ENCODE measurements around the gene SERPINA4. TPM values are rescaled to one million over a fixed set of nuclear protein-coding genes. Genes with fewer than 3 reads are reported as not detected.
A peak's percentile ranks its signal among the peaks of the same experiment; 100 is the strongest.

Gene SERPINA4
- total RNA-seq, 1 experiment from 2014 or later: 0.17 TPM

DNA sequence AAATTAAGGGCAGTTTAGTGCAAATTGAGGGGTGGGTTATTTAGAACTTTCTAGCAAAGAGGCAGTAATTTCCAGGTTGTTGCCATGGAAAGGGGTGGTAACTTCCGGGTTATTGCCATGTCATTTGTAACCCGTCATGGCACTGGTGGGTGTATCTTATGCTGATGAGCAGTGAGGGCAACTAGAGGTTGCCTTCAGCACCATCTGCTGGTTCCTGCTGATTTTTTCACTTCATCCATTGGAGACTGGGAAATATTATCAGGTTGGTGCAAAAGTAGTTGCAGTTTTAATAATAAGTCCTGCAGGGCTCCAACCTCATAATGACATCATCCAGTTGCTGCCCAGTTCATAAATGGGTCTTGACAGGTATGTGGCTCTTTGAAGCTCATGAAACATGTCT lies 24.4 kb upstream of the SERPINA4 start:
- Histone ChIP-seq H3K4me1 (ENCODE audit: control insufficient read depth in 1 of 2, insufficient read depth in 2 of 2, low read length in 2 of 2) (peaks cover 0 to 12% of the 10 kb centered on the region in 2 experiments; a peak in 2 of 4 replicates), H3K9ac (ENCODE audit: low read length) (no peak overlapping the region), H3K36me3 (ENCODE audit: control insufficient read depth in 1 of 2, insufficient read depth in 2 of 2, low read length in 2 of 2) (no peaks in the 10 kb centered on the region), H3K79me2 (ENCODE audit: insufficient read depth, low read length) (no peaks in the 10 kb centered on the region), H3K9me3 (ENCODE audit: control insufficient read depth in 1 of 2, insufficient read depth in 1 of 2, low read depth in 1 of 2, low read length in 2 of 2) (no peaks in the 10 kb centered on the region), H3K4me3 (replicated peaks in 1 of 2; ENCODE audit: low read depth in 1 of 2, low read length in 2 of 2) (no peak overlapping the region), H3K4me2 (ENCODE audit: low read length) (peak overlapping the region; percentile 17; the same call in 1 of the 2 replicates), H3K27me3 (ENCODE audit: insufficient read depth, low read length) (no peaks in the 10 kb centered on the region), H4K20me1 (ENCODE audit: insufficient read depth) (no peaks in the 10 kb centered on the region), H2AFZ (ENCODE audit: low read depth, low read length, poor library complexity, severe bottlenecking) (peak overlapping the region; percentile 91), H3K9me2 (ENCODE audit: insufficient read depth) (no peaks in the 10 kb centered on the region), H3K27ac (ENCODE audit: low read depth, low read length) (no peak overlapping the region)
- ChIA-PET RAD21 (ENCODE audit: low non-redundant PET in 1 of 2, low total read pairs in 2 of 2, uncharacterized antibody in 2 of 2, unreplicated experiment in 2 of 2) (no interaction called here), POLR2A (no interaction called here), CTCF (no interaction called here)
- intact Hi-C loops (cut with micrococcal nuclease): loop anchor here (5.0 to 10.0 kb wide), 2 partner anchors 50 to 402 kb away; no protein-coding TSS in a partner anchor
- BruUV-seq (replicated peaks): no TSS peak
- DNase-seq (ENCODE audit: low read depth, low spot score): peak; percentile 74
- peak; percentile 93 for ATAC-seq
- no peak for TF ChIP-seq JUND (IDR thresholded peaks at IDR 0.05)
- peak; percentile 46; the same call in 1 of the 2 replicates for TF ChIP-seq SP1 (IDR thresholded peaks at IDR 0.05; ENCODE audit: low read depth)
- TF ChIP-seq RAD21 (IDR thresholded peaks at IDR 0.05; ENCODE audit: low read depth): peak; percentile 66
- TF ChIP-seq, protein P1, sequence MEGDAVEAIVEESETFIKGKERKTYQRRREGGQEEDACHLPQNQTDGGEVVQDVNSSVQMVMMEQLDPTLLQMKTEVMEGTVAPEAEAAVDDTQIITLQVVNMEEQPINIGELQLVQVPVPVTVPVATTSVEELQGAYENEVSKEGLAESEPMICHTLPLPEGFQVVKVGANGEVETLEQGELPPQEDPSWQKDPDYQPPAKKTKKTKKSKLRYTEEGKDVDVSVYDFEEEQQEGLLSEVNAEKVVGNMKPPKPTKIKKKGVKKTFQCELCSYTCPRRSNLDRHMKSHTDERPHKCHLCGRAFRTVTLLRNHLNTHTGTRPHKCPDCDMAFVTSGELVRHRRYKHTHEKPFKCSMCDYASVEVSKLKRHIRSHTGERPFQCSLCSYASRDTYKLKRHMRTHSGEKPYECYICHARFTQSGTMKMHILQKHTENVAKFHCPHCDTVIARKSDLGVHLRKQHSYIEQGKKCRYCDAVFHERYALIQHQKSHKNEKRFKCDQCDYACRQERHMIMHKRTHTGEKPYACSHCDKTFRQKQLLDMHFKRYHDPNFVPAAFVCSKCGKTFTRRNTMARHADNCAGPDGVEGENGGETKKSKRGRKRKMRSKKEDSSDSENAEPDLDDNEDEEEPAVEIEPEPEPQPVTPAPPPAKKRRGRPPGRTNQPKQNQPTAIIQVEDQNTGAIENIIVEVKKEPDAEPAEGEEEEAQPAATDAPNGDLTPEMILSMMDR (IDR thresholded peaks at IDR 0.05 in 2 of 3, conservative IDR thresholded peaks at IDR 0.05 in 1 of 3; ENCODE audit: borderline replicate concordance in 1 of 3, insufficient read depth in 1 of 3, low read depth in 2 of 3, low read length in 2 of 3): peak; percentile 44 to 57 (median 57); a peak in 5 of 6 replicates
- TF ChIP-seq, protein P2, sequence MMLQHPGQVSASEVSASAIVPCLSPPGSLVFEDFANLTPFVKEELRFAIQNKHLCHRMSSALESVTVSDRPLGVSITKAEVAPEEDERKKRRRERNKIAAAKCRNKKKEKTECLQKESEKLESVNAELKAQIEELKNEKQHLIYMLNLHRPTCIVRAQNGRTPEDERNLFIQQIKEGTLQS (IDR thresholded peaks at IDR 0.05): no peak
- TF ChIP-seq SIN3A (IDR thresholded peaks at IDR 0.05; ENCODE audit: low read depth): no peak
- peak; percentile 51; the same call in 1 of the 2 replicates for TF ChIP-seq ELF1 (IDR thresholded peaks at IDR 0.05; ENCODE audit: borderline replicate concordance, low read depth)
- TF ChIP-seq, protein P3, sequence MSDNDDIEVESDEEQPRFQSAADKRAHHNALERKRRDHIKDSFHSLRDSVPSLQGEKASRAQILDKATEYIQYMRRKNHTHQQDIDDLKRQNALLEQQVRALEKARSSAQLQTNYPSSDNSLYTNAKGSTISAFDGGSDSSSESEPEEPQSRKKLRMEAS (IDR thresholded peaks at IDR 0.05): no peak
- TF ChIP-seq POLR2A (IDR thresholded peaks at IDR 0.05; ENCODE audit: borderline replicate concordance, extremely low read depth, insufficient read depth, insufficient read length): no peak
- TF ChIP-seq POLR2AphosphoS5 (IDR thresholded peaks at IDR 0.05; ENCODE audit: low read depth, low read length): no peak
- TF ChIP-seq EZH2 (IDR thresholded peaks at IDR 0.05): no peak
- TF ChIP-seq, protein P4, sequence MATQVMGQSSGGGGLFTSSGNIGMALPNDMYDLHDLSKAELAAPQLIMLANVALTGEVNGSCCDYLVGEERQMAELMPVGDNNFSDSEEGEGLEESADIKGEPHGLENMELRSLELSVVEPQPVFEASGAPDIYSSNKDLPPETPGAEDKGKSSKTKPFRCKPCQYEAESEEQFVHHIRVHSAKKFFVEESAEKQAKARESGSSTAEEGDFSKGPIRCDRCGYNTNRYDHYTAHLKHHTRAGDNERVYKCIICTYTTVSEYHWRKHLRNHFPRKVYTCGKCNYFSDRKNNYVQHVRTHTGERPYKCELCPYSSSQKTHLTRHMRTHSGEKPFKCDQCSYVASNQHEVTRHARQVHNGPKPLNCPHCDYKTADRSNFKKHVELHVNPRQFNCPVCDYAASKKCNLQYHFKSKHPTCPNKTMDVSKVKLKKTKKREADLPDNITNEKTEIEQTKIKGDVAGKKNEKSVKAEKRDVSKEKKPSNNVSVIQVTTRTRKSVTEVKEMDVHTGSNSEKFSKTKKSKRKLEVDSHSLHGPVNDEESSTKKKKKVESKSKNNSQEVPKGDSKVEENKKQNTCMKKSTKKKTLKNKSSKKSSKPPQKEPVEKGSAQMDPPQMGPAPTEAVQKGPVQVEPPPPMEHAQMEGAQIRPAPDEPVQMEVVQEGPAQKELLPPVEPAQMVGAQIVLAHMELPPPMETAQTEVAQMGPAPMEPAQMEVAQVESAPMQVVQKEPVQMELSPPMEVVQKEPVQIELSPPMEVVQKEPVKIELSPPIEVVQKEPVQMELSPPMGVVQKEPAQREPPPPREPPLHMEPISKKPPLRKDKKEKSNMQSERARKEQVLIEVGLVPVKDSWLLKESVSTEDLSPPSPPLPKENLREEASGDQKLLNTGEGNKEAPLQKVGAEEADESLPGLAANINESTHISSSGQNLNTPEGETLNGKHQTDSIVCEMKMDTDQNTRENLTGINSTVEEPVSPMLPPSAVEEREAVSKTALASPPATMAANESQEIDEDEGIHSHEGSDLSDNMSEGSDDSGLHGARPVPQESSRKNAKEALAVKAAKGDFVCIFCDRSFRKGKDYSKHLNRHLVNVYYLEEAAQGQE (IDR thresholded peaks at IDR 0.05; ENCODE audit: low read depth): no peak
- no peak for TF ChIP-seq YY1 (IDR thresholded peaks at IDR 0.05; ENCODE audit: extremely low read depth, insufficient replicate concordance, low read depth, low read length)
- TF ChIP-seq SRF (IDR thresholded peaks at IDR 0.05; ENCODE audit: low read depth): no peak
- TF ChIP-seq CBX3 (IDR thresholded peaks at IDR 0.05; ENCODE audit: low read depth): peak; percentile 69; the same call in 1 of the 2 replicates
- no peak for TF ChIP-seq TCF7L2 (IDR thresholded peaks at IDR 0.05; ENCODE audit: borderline replicate concordance, extremely low read depth, insufficient read depth, insufficient read length)
- TF ChIP-seq, protein P5, sequence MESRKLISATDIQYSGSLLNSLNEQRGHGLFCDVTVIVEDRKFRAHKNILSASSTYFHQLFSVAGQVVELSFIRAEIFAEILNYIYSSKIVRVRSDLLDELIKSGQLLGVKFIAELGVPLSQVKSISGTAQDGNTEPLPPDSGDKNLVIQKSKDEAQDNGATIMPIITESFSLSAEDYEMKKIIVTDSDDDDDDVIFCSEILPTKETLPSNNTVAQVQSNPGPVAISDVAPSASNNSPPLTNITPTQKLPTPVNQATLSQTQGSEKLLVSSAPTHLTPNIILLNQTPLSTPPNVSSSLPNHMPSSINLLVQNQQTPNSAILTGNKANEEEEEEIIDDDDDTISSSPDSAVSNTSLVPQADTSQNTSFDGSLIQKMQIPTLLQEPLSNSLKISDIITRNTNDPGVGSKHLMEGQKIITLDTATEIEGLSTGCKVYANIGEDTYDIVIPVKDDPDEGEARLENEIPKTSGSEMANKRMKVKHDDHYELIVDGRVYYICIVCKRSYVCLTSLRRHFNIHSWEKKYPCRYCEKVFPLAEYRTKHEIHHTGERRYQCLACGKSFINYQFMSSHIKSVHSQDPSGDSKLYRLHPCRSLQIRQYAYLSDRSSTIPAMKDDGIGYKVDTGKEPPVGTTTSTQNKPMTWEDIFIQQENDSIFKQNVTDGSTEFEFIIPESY (IDR thresholded peaks at IDR 0.05; ENCODE audit: extremely low read depth, insufficient replicate concordance, low read length): no peak
- TF ChIP-seq ZFX (IDR thresholded peaks at IDR 0.05): no peak
- TF ChIP-seq FOSL1 (IDR thresholded peaks at IDR 0.05; ENCODE audit: low read depth): no peak
- no peak for TF ChIP-seq EZH2phosphoT487 (IDR thresholded peaks at IDR 0.05; ENCODE audit: borderline replicate concordance)
- TF ChIP-seq CEBPB (IDR thresholded peaks at IDR 0.05; ENCODE audit: low read depth): no peak
- no peak for TF ChIP-seq EGR1 (IDR thresholded peaks at IDR 0.05; ENCODE audit: low read depth)

All from HCT116 (cell line).